WI38 (cell line): ENCODE data around the gene DPYD.

Experiments used
- H3K4me3 ChIP-seq: 2 replicates; pipeline ENCODE4 v1.5.1; 2011; ENCODE audit warnings: low read depth, mild to moderate bottlenecking, control low read depth, low read length
- CTCF ChIP-seq: IDR thresholded peaks from 2 replicates; pipeline ENCODE4 v1.5.1; 2012; ENCODE audit warnings: low read depth, mild to moderate bottlenecking, control low read depth, low read length

The DPYD gene

GRCh38 chr1:97869441-97869840 is 51.4 kb downstream of the DPYD start:
- H3K4me3 ChIP-seq: no peak overlapping the region
- TF ChIP-seq CTCF: no peak

- TF ChIP-seq CTCF: no peak
- H3K4me3 ChIP-seq: no peak overlapping the region
Observed at GRCh38 chr1:97867127-97867526, 53.7 kb downstream of the DPYD start.

- H3K4me3 ChIP-seq: no peak overlapping the region
- no peak for TF ChIP-seq CTCF
Observed at GRCh38 chr1:97864615-97865014, 56.2 kb downstream of the DPYD start.

- H3K4me3 ChIP-seq: no peak overlapping the region
- TF ChIP-seq CTCF: no peak
Observed at GRCh38 chr1:97853221-97853620, 67.6 kb downstream of the DPYD start.

- no peak for TF ChIP-seq CTCF
- no peak overlapping the region for H3K4me3 ChIP-seq
Observed at GRCh38 chr1:97849345-97850340, 71.2 kb downstream of the DPYD start.

- TF ChIP-seq CTCF: no peak
- H3K4me3 ChIP-seq: no peak overlapping the region
Observed at GRCh38 chr1:97845805-97846204, 75.0 kb downstream of the DPYD start.

- no peak for TF ChIP-seq CTCF
Observed at GRCh38 chr1:97844552-97845089, 76.2 kb downstream of the DPYD start.

More at GRCh38 chr1:97844552-97845089, 76.2 kb downstream of the DPYD start:
- no peak overlapping the region for H3K4me3 ChIP-seq
